Hippocampal formation (tissue), 2 donors: ENCODE results near the gene LGR6.

Experiments
- DNase-seq, 2 donors: peaks; one replicate each; lab custom pipeline; 2025; lab: John Stamatoyannopoulos, UW

The LGR6 gene

DNA sequence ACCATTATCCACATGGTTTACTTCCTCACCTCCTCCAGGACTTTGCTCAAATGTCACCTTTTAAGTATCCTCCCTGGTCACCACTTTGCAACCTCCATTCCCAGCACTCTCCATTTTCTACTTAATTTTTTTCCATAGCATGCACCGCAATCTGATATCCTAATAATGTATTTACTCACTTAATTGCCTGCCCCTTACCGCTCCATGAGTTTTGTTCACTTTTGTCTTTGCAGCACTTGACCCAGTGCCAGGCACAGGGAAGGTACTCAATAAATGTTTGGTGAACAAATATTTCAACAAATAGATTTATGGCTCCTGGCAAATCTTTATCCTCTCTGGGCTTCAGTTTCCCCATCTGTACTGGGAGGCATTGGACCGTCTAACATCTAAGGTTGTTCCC is 94.6 kb downstream of the LGR6 start:
- no peak for DNase-seq

DNA sequence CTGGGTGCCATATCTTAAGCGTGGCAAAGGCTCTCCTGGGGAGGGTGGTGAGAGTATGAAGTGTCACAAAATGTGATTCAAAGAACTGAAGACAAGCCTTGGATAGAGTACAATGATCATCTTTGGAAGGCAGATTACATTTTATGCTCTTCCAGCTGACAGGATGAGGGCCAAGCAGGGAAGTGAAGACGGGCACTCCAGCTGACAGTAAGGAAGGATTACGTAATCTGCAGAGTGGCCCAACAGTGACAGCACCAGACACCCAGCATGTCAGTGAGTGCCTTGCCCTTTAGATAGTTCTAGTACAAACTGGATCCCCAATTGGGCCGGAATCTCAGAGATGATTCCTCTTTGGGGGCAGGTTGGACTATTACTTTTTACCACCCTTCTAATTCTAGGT is 95.4 kb downstream of the LGR6 start:
- no peak for DNase-seq

GRCh38 chr1:202291001-202291400 is 97.4 kb downstream of the LGR6 start:
- no peak for DNase-seq

GRCh38 chr1:202291961-202292712 is 98.5 kb downstream of the LGR6 start:
- DNase-seq = no peak

GRCh38 chr1:202292773-202293172 is 99.2 kb downstream of the LGR6 start:
- DNase-seq = no peak

DNA sequence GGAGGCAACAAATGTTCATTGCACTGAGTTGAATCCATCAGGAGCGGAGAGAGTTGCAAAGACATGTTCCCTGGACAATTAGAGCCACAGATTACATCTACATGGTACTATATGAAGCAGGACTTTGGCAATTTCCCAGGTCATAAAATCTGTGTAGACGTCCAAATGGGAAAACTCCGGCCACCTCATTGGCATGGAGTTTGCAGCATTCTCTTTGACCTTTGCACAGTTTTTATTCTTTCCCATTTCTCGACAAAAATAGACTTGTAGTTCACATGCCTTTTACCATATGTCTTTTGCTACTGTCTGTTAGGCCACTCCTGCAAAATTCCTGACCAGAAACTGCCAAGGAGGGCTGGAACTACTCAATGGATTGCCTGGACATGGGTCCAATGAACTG is 100.0 kb downstream of the LGR6 start:
- no peak for DNase-seq

DNA sequence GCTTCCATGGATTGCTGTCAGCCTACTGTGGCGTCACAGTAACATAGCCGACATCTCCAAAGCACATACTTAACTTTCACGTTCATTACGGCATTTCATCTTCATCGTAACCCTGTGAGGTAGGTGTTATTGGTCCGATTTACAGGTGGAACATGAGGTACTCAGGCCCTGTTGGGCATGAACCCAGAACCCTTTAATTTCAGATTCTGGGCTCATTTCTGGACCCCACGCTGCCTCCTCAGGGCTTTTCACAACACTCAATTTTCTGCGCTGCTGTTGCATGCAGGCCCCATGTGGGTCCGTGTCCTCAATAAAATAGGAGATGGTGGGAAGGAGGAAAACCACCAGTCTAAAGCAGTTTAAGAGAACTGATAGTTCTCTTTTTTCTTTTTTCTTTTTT is 108.6 kb downstream of the LGR6 start:
- no peak for DNase-seq

DNA sequence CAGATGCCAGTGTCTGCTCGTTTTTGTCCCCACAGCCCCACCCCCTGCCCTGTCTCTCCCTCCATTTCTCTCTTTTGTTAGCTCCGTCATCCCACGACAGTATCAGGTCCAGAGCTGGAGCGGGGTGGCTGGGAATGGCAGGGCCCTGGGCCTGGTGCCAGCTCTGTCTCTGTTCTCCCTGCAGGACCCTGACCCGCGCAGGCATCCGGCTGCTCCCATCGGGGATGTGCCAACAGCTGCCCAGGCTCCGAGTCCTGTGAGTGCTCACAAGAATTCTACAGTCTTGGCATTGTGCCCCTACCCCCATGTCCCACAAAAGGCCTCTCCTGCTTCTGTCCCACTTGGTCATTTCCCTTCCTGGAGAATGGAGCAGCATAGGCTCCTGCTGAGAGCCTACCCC is 110.8 kb downstream of the LGR6 start:
- DNase-seq = no peak

DNA sequence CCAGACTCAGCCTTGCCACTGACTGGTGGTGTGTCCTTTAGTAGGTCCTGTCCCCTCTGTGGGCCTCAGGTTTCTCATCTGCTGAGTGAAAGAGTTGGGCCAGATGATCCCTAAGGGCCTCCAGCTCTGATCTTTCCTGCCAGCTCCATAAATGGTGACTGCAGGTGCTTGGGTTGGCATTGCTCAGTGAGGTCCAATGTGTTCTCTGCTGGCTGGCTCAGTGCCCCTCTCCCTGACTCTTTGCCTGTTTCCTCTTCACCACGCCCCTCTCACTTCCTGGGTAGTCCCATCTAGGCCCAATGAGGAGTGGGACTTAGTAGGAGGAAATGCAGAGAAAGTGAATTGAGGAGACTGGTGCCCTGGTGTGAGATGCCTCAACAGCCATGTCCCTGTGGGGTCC is 111.6 kb downstream of the LGR6 start:
- DNase-seq = no peak

- peak in 1 of 2 donors; percentile 9 for DNase-seq
Measured at GRCh38 chr1:202306535-202307345, 113.1 kb downstream of the LGR6 start.

GRCh38 chr1:202310071-202310725 is 116.6 kb downstream of the LGR6 start:
- no peak for DNase-seq

- no peak for DNase-seq
Measured at GRCh38 chr1:202310746-202311145, 117.1 kb downstream of the LGR6 start.

GRCh38 chr1:202311875-202312635 is 118.5 kb downstream of the LGR6 start:
- DNase-seq = no peak

GRCh38 chr1:202315576-202316168 is 122.1 kb downstream of the LGR6 start:
- peak; percentile 49 to 65 for DNase-seq

DNA sequence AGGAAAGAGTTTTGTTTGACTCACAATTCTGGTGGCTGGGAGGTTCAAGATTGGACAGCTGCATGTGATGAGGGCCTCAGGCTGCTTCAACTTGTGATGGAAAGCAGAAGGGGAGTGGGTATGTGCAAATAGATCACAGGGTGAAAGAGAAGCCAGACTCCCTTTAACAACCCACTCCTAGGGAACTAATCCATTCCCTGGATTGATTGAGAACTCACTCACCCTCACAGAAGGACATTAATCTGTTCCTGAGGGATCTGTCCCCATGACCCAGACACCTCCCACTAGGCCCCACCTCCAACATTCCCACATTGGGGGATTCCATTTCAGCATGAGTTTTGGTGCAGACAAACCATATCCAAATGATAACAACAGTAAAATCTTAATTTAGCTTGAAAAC is 122.6 kb downstream of the LGR6 start:
- no peak for DNase-seq

- DNase-seq = no peak
Measured at GRCh38 chr1:202317941-202318925, 124.6 kb downstream of the LGR6 start.

DNA sequence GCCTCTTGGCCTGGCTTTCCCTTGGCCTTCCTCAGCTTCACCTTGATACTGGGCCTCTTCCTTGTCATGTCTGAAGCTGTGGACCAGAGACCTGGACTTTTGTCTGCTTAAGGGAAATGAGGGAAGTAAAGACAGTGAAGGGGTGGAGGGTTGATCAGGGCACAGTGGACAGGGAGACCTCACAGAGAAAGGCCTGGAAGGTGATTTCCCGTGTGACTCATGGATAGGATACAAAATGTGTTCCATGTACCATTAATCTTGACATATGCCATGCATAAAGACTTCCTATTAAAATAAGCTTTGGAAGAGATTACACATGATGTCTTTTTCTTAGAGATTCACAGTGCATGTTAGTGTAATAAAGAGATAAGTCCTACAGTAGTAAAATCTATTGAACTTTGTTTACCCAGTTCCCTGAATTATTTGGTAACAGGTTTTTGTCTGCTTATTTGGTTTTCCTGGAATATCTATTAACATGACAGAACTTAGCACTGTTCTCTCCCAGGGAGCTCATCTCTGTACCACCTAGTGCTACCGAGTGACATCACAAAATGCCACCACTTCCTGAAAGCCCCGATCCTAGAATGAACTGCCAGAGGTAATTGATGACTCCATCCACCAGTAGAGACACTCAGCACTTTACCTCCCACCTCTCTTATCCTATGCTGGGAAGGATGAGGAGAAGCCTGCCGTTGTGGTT is 125.9 kb downstream of the LGR6 start:
- DNase-seq = no peak

DNA sequence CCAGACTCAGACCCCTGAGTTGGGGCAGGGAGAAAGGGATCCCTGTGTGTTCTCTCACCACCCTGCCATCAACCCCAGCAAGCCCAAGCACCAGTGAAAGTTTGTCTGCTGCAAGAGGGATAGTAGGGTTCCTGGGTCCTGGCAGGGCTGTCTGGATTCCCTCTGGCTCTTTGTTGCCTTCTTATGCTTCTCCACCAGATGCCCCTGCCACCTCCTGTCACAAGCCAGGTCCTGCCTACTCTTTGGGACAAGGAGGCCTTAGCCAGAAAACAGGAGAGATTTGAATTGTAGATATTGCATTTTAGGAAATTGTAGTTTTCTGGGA is 126.4 kb downstream of the LGR6 start:
- DNase-seq = no peak

- no peak for DNase-seq
Measured at GRCh38 chr1:202323731-202324130, 130.1 kb downstream of the LGR6 start.

DNA sequence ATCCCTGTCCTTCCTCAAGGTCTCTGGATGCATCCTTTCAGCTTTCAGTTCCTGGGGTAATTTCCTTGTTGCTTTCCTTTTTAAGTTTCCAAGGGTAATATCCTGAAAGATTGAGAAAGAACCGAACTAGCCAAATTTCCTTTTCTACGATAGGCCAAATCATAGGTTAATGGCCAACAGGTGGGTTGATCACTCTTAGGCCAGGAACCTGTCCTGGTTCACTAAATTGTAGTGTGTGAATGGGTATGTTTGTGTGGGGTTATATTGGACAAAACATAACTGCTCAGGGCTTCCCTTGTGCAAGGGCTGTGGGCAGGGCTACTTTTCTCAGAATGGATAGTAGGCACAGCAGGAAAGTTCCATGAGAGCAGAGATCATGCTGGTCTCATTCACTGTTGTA is 131.0 kb downstream of the LGR6 start:
- DNase-seq = no peak
